GM23338 (cell line): ENCODE data around the gene IMP3. TPM values are rescaled to one million over a fixed set of nuclear protein-coding genes. Genes with fewer than 3 reads are reported as not detected.
"Not testable (repeated sequence)": the region's sequence is repeated elsewhere in the genome, so short reads cannot be mapped to it uniquely, and the experiment has no call there.

Experiments used
- ATAC-seq: fragments of 200-7000 bp; cut with Tn5 transposase; 3 replicates; pipeline ENCODE4 v1.9.1; 2020
- DNase-seq: peaks from one replicate; pipeline ENCODE4 v3.0.0-alpha.2; 2015; ENCODE audit warnings: low spot score
- H2AFZ ChIP-seq: fragments of 200-600 bp; sonication (generic); 2 replicates; pipeline ENCODE4 v1.8.0; 2016; ENCODE audit warnings: antibody characterized with exemption, mild to moderate bottlenecking, moderate library complexity
- H3F3A ChIP-seq: fragments of 200-600 bp; sonication (generic); replicated peaks from 2 replicates; pipeline ENCODE4 v1.8.0; 2017; ENCODE audit warnings: antibody characterized with exemption, mixed run types, low read depth
- H3K27ac ChIP-seq: fragments of 200-600 bp; sonication (generic); 2 replicates; pipeline ENCODE4 v1.6.1; 2016; ENCODE audit warnings: low read depth
- H3K27me3 ChIP-seq: fragments of 200-600 bp; sonication (generic); 2 replicates; pipeline ENCODE4 v1.8.0; 2016; ENCODE audit warnings: mild to moderate bottlenecking, mixed run types, moderate library complexity; ENCODE audit not compliant: insufficient read depth
- H3K36me3 ChIP-seq: fragments of 200-600 bp; sonication (generic); 2 replicates; pipeline ENCODE4 v1.8.0; 2016; ENCODE audit warnings: mild to moderate bottlenecking; ENCODE audit not compliant: insufficient read depth
- H3K4me1 ChIP-seq: fragments of 200-600 bp; sonication (generic); 2 replicates; pipeline ENCODE4 v1.8.0; 2016; ENCODE audit warnings: mild to moderate bottlenecking, moderate library complexity; ENCODE audit not compliant: insufficient read depth
- H3K4me2 ChIP-seq: fragments of 200-600 bp; sonication (generic); 2 replicates; pipeline ENCODE4 v1.7.1; 2017; ENCODE audit warnings: mixed run types
- H3K4me3 ChIP-seq: fragments of 200-600 bp; sonication (generic); 2 replicates; pipeline ENCODE4 v1.6.1; 2016; ENCODE audit warnings: mixed run types
- H3K79me2 ChIP-seq: fragments of 200-600 bp; sonication (generic); replicated peaks from 2 replicates; pipeline ENCODE4 v1.8.0; 2017; ENCODE audit warnings: mild to moderate bottlenecking; ENCODE audit not compliant: insufficient read depth
- H3K9me2 ChIP-seq: fragments of 200-600 bp; sonication (generic); 2 replicates; pipeline ENCODE4 v1.8.0; 2017; ENCODE audit not compliant: insufficient read depth
- H4K20me1 ChIP-seq: fragments of 200-600 bp; sonication (generic); replicated peaks from 2 replicates; pipeline ENCODE4 v1.8.0; 2017; ENCODE audit warnings: mild to moderate bottlenecking; ENCODE audit not compliant: insufficient read depth
- H3K27ac Mint-ChIP-seq: 2 replicates; pipeline ENCODE4 v1.8.0; 2020; ENCODE audit warnings: inconsistent platforms, mild to moderate bottlenecking, moderate library complexity, mixed read lengths
- H3K27me3 Mint-ChIP-seq: 3 replicates; pipeline ENCODE4 v1.8.0; 2022; ENCODE audit warnings: low read depth, mild to moderate bottlenecking, moderate library complexity, mixed read lengths, inconsistent platforms; ENCODE audit not compliant: insufficient read depth, poor library complexity
- H3K36me3 Mint-ChIP-seq: 3 replicates; pipeline ENCODE4 v1.8.0; 2021; ENCODE audit warnings: low read depth, mild to moderate bottlenecking, inconsistent platforms, moderate library complexity, mixed read lengths
- H3K4me1 Mint-ChIP-seq: 3 replicates; pipeline ENCODE4 v1.8.0; 2020; ENCODE audit warnings: mild to moderate bottlenecking, inconsistent platforms, mixed read lengths
- H3K4me3 Mint-ChIP-seq: 3 replicates; pipeline ENCODE4 v1.8.0; 2021; ENCODE audit warnings: moderate library complexity, mild to moderate bottlenecking, inconsistent platforms, mixed read lengths
- H3K9me3 Mint-ChIP-seq: 3 replicates; pipeline ENCODE4 v1.8.0; 2020; ENCODE audit warnings: moderate library complexity, mild to moderate bottlenecking, inconsistent platforms, mixed read lengths
- CREB1 ChIP-seq: fragments of 250-450 bp; sonication (Bioruptor Pico); IDR thresholded peaks from 2 replicates; pipeline ENCODE4 v1.5.0; 2020; ENCODE audit warnings: low read depth, mild to moderate bottlenecking, moderate library complexity
- CTCF ChIP-seq, 2 experiments: fragments of 200-600 bp in 1 of 2; sonication (generic) in 1 of 2; conservative IDR thresholded peaks; 2 replicates each; pipeline versions ENCODE4 v1.5.1 to v1.6.1; 2016 to 2017; ENCODE audit warnings: antibody characterized with exemption in 2 of 2, low read depth in 2 of 2, mild to moderate bottlenecking in 2 of 2, moderate library complexity in 1 of 2
- EZH2phosphoT487 ChIP-seq: fragments of 200-600 bp; sonication (generic); IDR thresholded peaks from one replicate; pipeline ENCODE4 v1.8.1; 2018; ENCODE audit warnings: antibody characterized with exemption; ENCODE audit not compliant: unreplicated experiment
- NANOG ChIP-seq: IDR thresholded peaks from 2 replicates; pipeline ENCODE4 v1.6.1; 2016; ENCODE audit warnings: antibody characterized with exemption, borderline replicate concordance
- ZNF114 ChIP-seq: fragments of 250-450 bp; sonication (Bioruptor Pico); IDR thresholded peaks from 2 replicates; pipeline ENCODE4 v1.5.0; 2020; ENCODE audit warnings: mild to moderate bottlenecking, moderate library complexity
- ZNF331 ChIP-seq: fragments of 250-450 bp; sonication (Bioruptor Pico); IDR thresholded peaks from 2 replicates; pipeline ENCODE4 v1.5.0; 2020; ENCODE audit warnings: low read depth, mild to moderate bottlenecking, moderate library complexity
- polyA plus RNA-seq: library from polyadenylated mRNA; unstranded; fragments of >200 nt; fragmentation: Nextera tagmentation; extraction: Ambion mirVana; gene quantifications from 2 replicates; pipeline ENCODE4 v1.2.1, GENCODE V29; 2016
- total RNA-seq: library from RNA; depleted of rRNA; stranded (reverse); fragments of >200 nt; shearing (Covaris generic); gene quantifications from 2 replicates; pipeline ENCODE4 v1.2.3, GENCODE V29; 2014
- TF ChIP-seq, protein P1 (sequence below): IDR thresholded peaks from one replicate; pipeline ENCODE4 v1.6.1; 2018; ENCODE audit warnings: antibody characterized with exemption; ENCODE audit not compliant: unreplicated experiment

IMP3 gene
- total and polyA plus RNA-seq, 2 experiments from 2014 or later = 210 to 319 TPM

GRCh38 chr15:75636026-75636425 lies 4.0 kb downstream of the IMP3 start:
- no peak overlapping the region; the same call in 1 of the 2 replicates for H3K27ac ChIP-seq
- H3K4me1 ChIP-seq = peaks cover 24% of the 10 kb centered on the region
- Mint-ChIP-seq H3K27ac (no peak overlapping the region), H3K27me3 (peaks cover 9% of the 10 kb centered on the region), H3K4me3 (no peak overlapping the region), H3K36me3 (peaks cover 14% of the 10 kb centered on the region), H3K9me3 (no peaks in the 10 kb centered on the region; the same call in 2 of the 3 replicates), H3K4me1 (peaks cover 32% of the 10 kb centered on the region)
- ATAC-seq (no peak), DNase-seq (no peak)
- peaks cover 41% of the 10 kb centered on the region for H3K79me2 ChIP-seq
- TF ChIP-seq ZNF114 (CRISPR knock-in tag) (no peak), CTCF (conservative IDR thresholded peaks at IDR 0.05; ENCODE audit: low read depth in 2 of 2) (no peak), NANOG (no peak), EZH2phosphoT487 (no peak), CREB1 (CRISPR knock-in tag) (no peak), ZNF331 (CRISPR knock-in tag) (no peak)
- TF ChIP-seq, protein P1, sequence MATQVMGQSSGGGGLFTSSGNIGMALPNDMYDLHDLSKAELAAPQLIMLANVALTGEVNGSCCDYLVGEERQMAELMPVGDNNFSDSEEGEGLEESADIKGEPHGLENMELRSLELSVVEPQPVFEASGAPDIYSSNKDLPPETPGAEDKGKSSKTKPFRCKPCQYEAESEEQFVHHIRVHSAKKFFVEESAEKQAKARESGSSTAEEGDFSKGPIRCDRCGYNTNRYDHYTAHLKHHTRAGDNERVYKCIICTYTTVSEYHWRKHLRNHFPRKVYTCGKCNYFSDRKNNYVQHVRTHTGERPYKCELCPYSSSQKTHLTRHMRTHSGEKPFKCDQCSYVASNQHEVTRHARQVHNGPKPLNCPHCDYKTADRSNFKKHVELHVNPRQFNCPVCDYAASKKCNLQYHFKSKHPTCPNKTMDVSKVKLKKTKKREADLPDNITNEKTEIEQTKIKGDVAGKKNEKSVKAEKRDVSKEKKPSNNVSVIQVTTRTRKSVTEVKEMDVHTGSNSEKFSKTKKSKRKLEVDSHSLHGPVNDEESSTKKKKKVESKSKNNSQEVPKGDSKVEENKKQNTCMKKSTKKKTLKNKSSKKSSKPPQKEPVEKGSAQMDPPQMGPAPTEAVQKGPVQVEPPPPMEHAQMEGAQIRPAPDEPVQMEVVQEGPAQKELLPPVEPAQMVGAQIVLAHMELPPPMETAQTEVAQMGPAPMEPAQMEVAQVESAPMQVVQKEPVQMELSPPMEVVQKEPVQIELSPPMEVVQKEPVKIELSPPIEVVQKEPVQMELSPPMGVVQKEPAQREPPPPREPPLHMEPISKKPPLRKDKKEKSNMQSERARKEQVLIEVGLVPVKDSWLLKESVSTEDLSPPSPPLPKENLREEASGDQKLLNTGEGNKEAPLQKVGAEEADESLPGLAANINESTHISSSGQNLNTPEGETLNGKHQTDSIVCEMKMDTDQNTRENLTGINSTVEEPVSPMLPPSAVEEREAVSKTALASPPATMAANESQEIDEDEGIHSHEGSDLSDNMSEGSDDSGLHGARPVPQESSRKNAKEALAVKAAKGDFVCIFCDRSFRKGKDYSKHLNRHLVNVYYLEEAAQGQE = no peak
- H3F3A ChIP-seq = peaks cover 31% of the 10 kb centered on the region
- no peaks in the 10 kb centered on the region for H3K36me3 ChIP-seq
- no peaks in the 10 kb centered on the region for H3K9me2 ChIP-seq
- H3K4me2 ChIP-seq = no peak overlapping the region
- H3K27me3 ChIP-seq = no peaks in the 10 kb centered on the region
- H2AFZ ChIP-seq = no peak overlapping the region
- peaks cover 26% of the 10 kb centered on the region for H4K20me1 ChIP-seq
- H3K4me3 ChIP-seq = no peak overlapping the region

DNA sequence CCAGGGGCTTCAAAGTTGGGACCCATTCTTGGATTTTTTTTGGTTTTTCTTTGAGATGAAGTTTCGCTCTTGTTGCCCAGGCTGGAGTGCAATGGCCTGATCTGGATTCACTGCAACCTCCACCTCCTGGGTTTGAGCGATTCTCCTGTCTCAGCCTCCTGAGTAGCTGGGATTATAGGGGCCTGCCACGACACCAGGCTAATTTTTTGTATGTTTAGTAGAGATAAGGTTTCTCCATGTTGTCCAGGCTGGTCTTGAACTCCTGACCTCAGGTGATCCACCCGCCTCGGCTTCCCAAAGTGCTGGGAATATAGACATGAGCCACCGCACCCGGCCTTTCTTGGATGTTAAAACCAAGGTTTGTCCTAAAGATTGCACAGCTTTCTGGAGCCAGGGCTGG lies 6.1 kb downstream of the IMP3 start:
- ATAC-seq, H3K4me3 Mint-ChIP-seq, H3K36me3 Mint-ChIP-seq, H3K36me3 ChIP-seq, H2AFZ ChIP-seq, H3K9me3 Mint-ChIP-seq, H3K27me3 Mint-ChIP-seq, H3K9me2 ChIP-seq, H3K27me3 ChIP-seq, DNase-seq, H3K4me2 ChIP-seq, H3K4me3 ChIP-seq: not testable (repeated sequence)
- peak overlapping the region; percentile 70; the same call in 1 of the 2 replicates for H3K27ac Mint-ChIP-seq
- peaks cover 30% of the 10 kb centered on the region for H3K79me2 ChIP-seq
- peaks cover 23% of the 10 kb centered on the region for H3K4me1 ChIP-seq
- H4K20me1 ChIP-seq = peaks cover 21% of the 10 kb centered on the region
- peaks cover 28% of the 10 kb centered on the region for H3K4me1 Mint-ChIP-seq
- peak overlapping the region; percentile 86 for H3K27ac ChIP-seq
- H3F3A ChIP-seq = peaks cover 25% of the 10 kb centered on the region
